GM12875 (cell line): ENCODE data around the gene SEMA5A.

Experiments
- H3K4me3 ChIP-seq: one replicate; pipeline ENCODE4 v1.5.1; 2011; ENCODE audit warnings: low read depth, low read length, control low read depth
- TF ChIP-seq, protein P1 (sequence below): IDR thresholded peaks from 2 replicates; pipeline ENCODE4 v1.5.1; 2011; ENCODE audit warnings: low read depth, mild to moderate bottlenecking, control low read depth, inconsistent platforms, low read length, moderate library complexity, borderline replicate concordance; ENCODE audit not compliant: insufficient read depth

The SEMA5A gene

GRCh38 chr5:9186069-9186468, 359.8 kb downstream of the SEMA5A start:
- TF ChIP-seq, protein P1, sequence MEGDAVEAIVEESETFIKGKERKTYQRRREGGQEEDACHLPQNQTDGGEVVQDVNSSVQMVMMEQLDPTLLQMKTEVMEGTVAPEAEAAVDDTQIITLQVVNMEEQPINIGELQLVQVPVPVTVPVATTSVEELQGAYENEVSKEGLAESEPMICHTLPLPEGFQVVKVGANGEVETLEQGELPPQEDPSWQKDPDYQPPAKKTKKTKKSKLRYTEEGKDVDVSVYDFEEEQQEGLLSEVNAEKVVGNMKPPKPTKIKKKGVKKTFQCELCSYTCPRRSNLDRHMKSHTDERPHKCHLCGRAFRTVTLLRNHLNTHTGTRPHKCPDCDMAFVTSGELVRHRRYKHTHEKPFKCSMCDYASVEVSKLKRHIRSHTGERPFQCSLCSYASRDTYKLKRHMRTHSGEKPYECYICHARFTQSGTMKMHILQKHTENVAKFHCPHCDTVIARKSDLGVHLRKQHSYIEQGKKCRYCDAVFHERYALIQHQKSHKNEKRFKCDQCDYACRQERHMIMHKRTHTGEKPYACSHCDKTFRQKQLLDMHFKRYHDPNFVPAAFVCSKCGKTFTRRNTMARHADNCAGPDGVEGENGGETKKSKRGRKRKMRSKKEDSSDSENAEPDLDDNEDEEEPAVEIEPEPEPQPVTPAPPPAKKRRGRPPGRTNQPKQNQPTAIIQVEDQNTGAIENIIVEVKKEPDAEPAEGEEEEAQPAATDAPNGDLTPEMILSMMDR: no peak
- H3K4me3 ChIP-seq: no peak overlapping the region

DNA sequence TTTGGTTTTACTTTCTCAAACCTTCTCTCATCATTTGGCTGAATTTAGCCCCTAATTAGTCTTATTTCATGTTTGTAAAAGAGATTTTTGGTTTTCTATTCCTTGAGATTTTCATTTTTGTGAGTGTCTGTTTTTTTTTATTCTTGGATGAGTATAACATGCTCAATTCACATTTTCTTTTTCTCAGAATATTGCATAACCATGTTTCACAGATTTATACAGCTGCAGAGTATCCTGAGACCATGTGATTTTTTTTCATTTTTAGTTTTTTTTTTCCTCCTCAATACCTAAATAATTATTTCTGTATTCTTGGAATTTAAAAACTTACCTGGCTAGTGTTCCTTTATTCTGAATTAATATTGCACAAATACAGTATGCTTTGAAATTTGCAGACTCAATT, 361.9 kb downstream of the SEMA5A start:
- TF ChIP-seq, protein P1: no peak
- H3K4me3 ChIP-seq: no peak overlapping the region

DNA sequence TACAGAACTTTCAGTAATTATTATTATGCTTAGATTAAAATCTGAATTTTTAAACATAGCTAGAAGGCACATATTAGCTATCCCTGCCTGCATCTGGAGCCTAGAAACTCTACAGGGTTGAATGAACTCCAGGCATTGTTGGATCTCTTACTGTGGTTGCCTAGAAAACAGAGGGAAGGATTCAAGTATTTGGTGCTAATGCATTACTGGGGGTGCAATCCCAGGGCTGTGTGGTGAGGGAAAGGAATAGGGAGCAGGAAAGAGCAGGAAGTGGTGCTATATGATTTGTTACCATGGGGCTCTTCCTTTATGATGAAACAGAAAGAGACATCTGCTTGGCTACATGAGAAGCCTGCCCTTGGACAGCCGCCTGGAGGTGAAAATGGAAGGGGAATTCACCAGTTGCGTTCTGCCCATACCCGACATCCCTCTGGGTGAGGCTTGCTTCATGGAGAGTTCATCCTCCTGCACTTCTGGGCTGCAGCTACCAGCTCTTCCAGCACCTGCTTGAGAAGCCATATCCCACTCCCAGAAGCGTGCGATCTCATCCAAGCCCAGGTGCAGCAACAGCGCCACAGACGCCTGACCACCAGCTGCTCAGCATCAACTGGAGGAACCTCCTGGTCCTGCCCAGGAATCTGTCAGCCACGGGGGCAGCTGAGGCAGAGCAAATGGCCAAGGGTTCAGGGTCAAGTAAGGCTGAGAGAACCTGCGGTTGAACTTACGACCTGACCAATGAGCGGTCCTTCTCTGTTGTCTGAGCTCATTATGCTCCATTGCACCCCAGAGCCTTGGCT, 362.8 kb downstream of the SEMA5A start:
- TF ChIP-seq, protein P1: no peak

DNA sequence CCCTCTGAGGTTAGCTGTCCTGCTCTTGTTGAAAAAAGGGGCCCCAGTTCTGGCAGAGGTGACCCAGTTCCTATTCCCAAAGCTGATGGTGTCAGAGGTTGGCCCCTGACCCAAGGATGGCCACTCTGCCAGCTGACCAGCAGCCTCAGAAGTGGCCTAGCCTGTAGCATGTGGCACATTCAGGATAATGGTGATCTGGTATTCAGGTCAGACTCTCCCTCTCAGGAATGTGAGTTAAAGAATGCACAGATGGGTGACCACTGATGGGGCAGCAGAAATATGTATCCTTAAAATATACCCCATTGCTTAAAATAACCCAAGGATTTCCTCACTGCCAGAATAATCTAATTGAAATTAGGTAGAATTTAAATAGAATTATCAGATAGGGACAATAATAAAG, 369.2 kb downstream of the SEMA5A start:
- TF ChIP-seq, protein P1: no peak

More for the DNA sequence above, 362.8 kb downstream of the SEMA5A start:
- no peak overlapping the region for H3K4me3 ChIP-seq

GRCh38 chr5:9174446-9174845, 371.4 kb downstream of the SEMA5A start:
- TF ChIP-seq, protein P1: no peak
- H3K4me3 ChIP-seq: no peak overlapping the region

More for the DNA sequence above, 369.2 kb downstream of the SEMA5A start:
- no peak overlapping the region for H3K4me3 ChIP-seq

DNA sequence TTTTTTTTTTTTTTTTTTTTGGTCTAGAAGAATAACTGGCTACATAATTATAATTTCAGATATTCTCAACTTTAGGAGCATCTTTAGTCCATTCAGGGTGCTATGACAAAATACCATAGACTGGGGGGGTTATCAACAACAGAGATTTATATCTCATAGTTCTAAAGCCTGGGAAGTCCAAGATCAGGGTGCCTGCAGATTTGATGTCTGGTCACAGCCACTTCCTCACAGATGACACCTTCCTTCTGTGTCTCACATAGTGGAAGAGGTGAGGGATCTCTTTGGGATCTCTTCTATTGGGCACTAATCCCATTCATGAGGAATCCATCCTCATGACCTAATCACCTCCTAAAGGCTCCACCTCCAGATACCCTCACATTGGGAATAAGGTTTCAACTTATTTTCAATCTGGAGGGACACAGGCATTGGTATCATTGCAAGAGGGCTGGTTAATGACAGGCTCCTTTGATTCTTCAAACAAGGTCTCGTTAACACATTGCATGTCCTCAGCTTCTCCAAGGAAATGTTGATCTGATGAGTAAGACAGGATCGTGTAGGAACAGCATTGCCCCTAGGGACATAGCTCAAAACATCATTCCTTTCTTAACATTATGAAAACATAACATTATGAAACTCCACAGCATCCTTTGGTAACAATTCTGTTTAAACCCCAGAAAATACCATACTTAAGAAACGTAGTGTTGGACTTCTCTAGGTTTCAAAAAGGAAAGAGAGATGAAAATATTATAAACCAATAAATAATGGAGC, 372.4 kb downstream of the SEMA5A start:
- no peak overlapping the region for H3K4me3 ChIP-seq
- TF ChIP-seq, protein P1: no peak

DNA sequence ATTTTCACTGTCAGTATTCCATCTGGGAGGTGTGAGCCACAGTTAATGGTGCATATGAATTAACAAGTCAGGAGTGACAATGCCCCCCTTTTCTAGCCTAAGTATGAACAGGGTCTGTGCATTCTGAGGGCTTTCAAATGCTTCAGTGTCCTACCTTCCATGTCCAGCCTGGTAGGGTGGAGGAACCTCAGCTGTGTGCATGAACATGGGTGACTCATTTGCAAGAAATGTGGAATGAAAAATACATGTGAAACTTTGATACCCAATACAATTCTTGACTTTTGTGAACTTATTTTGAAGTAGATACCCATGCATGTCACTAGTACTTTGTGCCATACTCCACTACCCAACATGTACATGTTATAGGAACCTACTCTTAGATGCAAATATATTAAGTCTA, 375.8 kb downstream of the SEMA5A start:
- no peak overlapping the region for H3K4me3 ChIP-seq
- TF ChIP-seq, protein P1: no peak
